Fibroblast of skin of left biceps (primary cell): Measurements from ENCODE around the gene RDX.
A peak's percentile ranks its signal among the peaks of the same experiment; 100 is the strongest.
"Not testable (repeated sequence)": the region's sequence is repeated elsewhere in the genome, so short reads cannot be mapped to it uniquely, and the experiment has no call there.

ENCODE experiments used
- DNase-seq, 2 experiments: peaks; one replicate each; pipeline ENCODE4 v3.0.0-alpha.2; 2013; ENCODE audit warnings: low read depth in 2 of 2

Gene RDX

DNA sequence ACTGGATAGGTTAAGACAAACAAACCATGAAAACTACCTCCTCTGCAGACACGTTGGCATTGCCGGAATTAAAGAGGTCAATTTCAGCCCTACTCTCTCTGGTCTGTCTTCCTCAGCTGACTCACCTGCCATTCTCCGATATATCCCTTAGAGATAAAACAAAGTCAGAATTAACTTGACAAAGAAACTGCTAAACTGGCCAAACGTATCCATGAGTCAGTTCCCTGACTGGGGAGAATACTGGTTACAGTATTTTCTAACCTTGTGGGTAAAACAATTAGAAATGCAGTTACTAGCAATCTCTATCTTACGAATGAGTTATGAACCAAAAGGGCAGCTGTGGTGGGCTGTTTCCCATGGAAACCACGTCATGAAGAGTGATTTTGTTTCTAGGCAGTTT, 96.2 kb downstream of the RDX start:
- DNase-seq: no peak

DNA sequence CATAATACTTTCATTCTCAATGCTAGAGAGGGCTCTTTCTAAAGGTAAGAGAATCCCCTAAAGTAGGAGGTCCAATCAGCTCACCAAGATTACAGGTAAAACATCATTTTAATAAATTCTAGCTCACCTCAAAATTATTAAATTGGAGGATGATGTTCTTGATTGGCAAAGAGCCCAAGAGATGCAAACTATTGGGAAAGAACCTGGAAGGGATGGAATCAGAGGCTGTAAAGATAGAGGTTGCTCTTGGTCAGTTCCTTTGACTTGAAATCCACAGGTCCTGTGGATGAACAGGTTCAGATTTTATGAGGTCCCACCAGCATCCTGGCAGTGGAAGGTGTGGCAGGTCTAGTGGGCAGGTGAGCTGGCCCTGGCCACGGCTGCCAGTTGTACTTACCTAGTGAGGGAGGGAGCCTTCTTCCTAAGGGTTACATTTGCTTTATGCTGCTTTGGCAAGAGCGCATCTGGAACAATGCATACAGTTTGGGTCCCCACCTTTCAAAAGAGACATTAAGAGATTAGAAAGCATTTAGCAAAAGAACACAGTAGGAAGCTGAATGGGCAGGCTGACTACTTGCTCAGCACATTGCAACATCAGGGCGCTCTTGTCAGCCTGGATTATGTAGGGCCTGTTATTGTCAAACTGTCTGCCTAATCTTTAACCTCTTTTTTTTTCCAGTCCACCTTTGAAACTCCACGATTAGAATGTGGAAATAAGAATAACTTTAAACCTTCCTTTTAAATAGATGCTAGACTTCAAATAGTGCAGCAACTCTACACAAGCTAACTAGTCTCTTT, 97.0 kb downstream of the RDX start:
- DNase-seq: no peak

DNA sequence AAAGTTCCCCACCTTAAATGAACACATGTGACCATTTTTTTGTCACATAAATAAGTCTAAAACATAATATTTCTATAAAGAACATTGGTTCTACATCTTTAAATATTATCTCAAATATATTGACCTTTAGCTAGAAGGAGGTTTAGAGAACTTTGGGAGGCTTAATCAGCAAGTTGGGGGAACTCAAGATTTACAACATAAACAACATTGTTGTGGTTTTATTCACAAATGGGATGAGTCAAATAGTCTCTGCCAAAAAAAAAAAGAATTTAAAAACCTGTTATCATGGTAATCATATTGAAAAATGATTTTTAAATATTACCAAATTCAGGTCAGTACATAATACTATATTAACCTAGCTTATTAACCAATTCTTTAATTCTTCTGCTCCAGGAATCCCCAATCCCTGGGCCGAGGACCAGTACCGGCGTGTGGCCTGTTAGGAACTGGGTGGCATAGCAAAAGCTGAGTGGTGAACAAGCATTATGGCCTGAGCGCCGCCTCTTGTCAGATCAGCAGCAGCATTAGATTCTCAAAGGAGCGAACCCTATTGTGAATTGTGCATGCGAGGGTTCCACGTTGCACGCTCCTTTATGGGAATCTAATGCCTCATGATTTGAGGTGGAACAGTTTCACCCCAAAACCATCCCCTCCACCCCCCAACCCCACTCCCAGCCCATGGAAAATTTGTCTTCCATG, 98.2 kb downstream of the RDX start:
- no peak for DNase-seq

DNA sequence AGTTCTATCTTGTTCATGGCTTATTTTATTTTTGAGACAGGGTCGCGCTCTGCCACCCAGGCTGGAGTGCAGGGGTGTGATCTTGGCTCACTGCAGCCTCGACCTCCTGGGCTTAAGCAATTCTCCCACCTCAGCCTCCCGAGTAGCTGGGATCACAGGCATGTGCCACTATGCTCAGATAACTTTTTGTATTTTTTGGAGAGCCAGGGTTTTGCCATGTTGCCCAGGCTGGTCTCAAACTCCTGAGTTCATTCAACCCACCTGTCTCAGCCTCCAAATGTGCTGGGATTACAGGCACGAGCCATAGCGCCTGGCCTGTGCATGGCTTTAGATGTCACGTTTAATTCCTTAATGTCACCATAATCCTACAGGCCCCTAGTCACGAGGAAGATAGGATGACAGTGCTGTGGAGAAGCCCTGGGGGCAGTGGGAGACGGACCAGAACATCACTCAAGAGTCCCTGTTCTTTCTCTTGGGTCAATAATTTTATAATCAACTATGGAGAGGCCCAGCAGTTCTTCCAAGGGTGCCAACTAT, 99.5 kb downstream of the RDX start:
- DNase-seq: no peak

DNA sequence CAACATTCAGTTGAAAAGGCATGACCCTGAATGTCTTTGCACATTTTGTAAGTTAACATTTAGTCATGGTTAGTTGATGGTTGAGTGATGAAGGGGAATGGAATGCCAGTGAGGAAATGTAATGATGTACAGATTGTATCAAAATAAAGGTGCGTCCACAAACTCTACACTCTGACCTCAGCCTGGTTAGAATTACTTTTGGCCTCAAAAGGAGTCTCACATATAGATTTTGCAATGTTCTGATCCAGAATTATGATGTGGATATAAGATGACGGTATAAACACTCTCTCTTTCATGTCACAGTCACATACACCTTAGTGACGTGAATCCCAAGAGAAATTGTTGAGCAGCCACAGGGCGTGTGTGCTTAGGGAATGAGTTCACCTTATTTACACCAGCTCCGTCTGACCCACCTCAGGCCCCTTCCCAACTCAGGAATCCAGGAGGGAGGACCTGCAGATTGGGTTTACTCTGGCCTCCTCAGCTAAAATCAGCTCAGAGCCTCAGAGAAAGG, 100.1 kb downstream of the RDX start:
- DNase-seq: peak; percentile 55 to 65

DNA sequence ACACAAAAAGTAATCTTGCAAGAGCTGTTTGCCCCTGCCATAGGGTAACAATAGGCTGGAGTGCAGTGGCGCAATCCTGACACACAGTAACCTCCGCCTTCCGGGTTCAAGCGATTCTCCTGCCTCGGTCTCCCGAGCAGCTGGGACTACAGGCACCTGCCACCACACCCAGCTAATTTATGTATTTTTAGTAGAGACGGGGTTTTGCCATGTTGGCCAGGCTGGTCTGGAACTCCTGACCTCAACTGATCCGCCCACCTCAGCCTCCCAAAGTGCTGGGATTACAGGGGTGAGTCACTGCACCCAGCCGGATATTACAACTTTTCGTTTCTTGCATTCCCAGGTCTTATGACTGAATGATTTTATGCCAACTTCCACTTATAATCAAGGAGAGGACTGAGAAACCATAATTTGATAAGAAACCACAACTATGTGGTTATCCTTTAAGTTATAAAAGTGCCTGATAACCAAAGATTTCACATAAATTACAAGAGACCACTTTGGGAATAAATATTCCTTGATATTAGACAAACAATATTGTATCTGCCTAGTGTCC, 102.1 kb downstream of the RDX start:
- not testable (repeated sequence) for DNase-seq

DNA sequence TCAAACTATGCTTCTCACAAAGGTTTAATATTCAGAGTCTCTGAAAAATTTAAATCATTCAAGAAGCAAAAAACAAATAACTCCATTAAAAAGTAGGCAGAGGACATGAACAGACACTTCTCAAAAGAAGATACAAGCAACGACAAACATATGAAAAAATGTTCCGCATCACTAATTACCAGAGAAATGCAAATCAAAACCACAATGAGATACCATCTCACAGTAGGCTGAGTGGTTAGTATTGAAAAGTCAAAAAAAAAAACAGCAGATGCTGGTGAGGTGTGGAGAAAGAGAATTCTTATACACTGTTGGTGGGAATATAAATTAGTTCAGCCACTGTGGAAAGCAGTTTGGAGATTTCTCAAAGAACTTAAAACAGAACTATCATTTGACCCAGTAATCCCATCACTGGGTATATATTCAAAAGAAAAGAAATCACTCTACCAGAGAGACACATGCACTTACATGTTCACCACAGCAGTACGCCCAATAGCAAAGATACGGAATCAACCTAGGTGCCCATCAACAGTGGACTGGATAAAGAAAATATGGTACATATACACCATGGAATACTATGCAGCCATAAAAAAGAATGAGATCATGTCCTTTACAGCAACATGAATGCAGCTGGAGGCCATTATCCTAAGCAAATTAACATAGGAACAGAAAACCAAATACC, 103.7 kb downstream of the RDX start:
- DNase-seq: not testable (repeated sequence)

DNA sequence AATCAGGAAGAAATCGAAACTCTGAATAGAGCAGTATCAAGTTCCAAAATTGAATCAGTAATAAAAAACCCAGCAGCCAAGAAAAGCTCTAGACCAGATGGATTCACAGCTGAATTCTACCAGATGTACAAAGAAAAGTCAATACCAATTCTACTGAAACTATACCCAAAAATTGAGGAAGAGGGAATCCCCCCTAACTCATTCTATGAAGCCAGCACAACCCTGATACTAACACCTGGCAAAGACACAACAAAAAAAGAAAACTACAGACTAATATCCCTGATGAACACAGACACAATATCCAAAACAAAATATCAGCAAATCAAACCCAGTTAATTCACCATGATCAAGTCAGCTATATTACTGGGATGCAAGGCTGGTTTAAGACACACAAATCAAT, 105.5 kb downstream of the RDX start:
- DNase-seq: no peak

DNA sequence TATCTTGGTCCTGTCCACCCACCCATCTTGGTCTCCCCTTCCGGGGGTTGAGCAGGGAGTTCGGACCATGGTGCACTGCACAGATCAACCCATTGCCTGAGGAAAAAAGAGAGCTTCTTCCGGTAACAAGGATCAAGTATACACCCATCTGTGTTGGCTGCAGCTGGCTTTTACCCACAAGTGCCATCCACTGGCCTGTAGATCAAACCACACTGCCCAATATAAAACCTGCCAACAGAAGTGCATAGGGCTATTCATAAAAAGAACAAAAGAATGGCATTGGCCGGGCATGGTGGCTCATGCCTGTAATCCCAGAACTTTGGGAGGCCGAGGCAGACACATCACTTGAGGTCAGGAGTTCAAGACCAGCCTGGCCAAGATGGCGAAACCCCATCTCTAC, 108.7 kb downstream of the RDX start:
- no peak for DNase-seq

DNA sequence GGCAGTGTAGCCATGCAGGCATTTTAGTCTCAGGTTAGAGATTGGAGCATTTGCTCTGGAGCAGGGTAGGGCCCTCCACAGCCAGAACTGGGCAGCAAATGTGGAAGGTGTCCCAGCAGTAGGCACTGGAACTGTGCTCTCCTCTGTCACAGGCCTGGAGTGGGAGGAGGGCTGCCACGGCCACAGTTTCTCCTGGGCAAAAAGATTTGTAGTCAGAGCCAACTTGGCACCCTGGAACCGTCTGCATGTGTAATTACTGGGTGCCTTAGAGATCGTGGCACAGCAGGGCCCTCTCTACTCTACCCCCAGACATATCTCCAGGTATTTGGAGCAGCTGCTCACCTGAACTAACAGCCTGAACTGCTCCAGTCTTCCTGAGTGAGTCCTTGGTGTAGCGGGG, 109.5 kb downstream of the RDX start:
- DNase-seq: no peak

DNA sequence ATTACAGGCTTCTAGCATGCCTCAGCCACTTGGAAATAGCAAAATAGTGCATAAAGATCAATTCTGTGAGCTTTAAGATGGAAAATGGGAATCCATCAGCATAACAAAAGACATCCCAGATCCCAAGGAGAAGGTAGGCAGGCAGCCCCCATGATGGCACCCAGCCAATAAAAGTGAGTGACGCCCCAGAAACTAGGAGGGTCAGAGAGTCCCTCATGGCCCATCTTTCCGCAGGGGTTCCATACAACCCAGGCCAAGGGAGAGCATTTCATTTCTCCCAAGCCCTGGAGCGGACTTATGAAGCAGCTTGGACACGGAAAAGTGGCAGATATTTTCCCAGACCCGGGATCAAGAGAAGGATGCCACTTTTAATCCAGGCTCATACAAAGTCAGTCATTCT, 110.0 kb downstream of the RDX start:
- DNase-seq: no peak

DNA sequence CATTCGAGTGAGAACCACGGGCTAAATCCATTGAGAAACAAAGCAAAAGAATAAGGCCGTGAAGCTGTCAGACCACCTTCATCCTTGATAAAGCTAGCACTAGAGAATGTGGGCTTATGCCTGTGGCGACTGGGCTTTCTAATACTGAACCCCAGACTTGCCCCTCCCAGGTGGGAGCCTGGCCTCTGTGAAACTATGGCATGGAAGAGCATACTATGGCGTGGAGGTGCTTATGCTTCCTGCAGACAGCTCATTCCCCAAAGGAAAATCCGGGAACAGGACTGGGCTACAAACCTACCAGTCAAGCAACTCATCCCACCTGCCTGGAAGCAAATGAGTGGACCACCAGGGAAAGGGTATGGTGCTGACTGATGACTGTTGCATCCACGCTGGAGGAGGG, 110.8 kb downstream of the RDX start:
- no peak for DNase-seq

DNA sequence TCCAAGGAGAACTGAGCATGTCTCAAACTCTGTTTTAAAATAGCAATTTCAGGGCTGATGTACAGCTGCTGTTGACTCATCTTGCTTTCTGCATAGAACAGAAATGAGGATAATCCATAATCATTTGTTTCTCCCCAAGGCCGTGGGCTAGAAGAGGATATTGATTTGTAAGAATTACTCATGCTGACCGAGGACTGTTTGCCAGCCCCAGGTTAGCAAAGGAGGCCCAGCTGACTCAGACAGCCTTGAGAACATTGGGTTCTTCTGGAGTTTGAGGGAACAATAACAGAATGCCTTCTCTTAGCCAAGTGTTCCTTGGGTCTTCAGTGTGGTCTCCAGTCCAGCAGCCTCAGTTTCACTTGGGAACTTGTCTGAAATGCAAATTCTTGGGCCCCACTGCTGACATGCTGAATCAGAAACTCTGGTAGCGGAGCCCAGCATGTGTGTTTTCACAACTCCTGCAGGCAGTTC, 111.3 kb downstream of the RDX start:
- DNase-seq: peak in 1 of 2 experiments; percentile 14

DNA sequence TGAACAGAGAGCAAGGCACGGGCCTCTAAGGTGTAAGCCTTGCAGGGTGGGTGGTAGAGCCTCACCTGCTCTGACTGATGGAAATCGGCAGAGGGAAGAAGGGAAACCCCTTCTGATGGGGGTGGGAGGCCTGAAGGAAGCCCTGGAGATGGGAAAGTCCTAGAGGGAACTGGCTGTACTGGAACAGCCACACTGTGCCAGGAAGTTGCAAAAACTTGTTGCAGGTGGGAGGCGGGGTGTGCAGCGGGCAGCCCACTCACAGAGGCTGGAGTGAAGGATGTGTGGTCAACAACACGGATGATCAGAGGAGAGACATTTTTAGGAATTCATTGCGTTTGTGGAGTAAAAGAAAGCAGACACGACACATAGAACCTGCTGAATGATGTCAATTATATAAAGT, 112.0 kb downstream of the RDX start:
- no peak for DNase-seq

DNA sequence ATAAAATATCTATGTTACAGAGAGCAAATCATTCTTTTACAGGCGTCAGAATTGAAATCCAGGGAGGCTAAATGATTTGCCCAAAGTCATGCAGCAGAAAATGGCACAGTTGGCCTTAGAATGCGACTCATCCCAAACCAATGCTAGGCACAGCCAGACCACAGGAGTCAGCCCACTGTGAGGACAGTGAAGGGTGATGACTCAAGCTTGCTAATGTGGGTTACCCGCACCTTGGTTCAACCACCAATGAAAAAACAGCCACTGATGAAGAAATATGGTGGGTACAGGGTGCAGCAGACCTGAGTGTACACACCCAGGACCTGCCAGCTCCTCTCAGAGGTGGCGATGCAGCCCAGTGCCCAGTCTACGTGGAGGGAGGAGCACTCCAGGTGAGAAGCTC, 113.5 kb downstream of the RDX start:
- no peak for DNase-seq

DNA sequence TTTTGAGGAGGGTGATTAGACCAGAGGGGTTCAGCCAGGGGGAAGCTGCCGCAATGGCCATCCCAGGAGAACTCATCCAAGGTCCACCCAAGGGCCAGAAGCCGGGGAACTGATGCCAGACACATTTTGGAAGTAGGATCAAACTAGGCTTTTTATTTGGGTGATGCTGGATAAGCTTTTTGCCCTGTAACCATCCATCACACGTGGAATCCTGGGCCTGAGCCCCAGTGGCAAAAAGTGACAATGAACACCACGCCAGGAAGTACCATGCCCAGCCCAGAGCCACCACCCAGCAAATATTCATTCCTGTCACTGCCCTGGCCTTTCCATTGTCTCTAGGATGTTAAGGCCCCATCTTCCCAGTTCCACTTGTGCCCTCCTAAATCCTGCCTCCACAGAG, 117.3 kb downstream of the RDX start:
- DNase-seq: no peak

DNA sequence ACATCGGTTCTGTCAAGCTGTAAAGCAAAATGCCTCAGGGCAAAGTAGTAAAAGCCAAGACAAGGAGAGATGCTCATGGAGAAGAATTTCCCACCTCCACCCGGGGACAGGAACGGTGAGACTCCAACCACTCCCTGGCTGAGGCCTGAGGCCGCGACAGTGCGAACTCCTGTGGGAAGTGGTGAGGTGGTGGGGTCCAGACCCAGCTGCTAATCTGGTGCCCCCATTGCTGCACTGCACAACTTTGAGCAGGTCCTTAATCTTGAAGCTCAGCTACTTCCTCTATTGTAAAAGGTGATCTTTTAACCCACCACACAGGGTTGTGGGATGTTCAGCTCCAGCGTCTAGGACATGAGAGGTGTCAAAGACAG, 119.3 kb downstream of the RDX start:
- DNase-seq: no peak

DNA sequence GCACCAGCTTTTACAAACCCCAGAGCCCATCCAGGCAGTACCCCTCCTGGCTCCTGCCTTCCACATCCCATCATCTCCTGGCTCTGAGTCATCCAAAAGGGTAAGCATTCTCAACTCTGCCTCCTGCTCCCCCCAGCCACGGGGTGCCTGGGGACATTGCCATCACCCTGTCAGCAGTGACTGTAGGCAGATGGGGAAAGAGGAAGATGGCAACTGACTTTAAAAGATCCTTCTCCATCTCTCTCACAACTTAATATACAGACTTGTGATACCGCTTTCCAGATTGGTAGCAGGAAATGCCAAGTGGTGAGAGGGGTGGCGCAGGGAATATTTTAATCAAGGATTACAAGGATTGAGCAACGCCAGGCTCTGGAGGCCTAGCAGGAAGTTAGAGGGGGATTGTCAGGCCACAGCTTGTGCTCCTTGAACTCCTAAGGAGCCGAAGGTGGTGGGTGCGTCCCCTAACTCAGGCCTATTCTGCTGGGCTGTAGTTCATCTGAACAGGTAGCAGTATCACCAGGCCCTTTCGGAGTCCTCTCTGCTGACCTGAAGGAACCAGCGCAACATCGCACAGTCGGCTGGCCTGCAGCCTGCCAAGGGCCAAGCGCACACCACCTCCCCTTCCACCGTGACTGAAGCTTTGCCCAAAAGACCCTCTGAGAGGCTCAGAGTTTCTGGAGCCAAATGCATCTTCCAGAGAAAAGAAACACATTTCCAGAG, 119.9 kb downstream of the RDX start:
- DNase-seq: no peak

DNA sequence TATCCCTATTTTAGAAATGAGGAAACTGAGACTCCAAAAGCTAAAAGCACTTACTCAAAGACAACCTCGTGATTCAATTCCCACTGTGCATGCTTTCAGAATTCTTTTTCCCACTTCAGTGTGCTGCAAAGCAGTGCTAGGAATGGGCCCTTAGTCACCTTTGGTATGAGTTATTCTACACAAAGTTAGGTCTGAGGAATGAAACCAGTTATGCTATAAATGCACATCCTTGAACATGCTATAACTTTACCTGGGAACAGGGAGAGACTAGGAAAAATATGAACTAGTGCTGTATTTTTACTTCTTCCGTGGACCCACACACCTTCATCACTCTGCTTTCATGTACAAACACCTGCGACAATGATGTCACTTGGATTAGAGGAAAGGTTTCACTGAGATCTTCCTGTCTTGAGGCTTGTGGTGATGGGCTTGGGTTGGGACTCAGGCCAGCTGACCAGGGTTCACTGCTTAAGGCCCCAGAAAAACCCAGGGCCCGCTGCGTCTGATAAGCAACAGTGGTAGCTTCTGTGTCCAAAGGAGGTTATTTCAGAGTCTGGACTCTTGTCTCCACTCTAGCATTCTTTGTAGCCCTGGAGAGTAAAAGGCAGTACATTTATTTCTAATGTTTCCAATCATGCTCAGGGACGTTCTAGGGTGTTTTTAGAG, 121.6 kb downstream of the RDX start:
- DNase-seq: no peak

DNA sequence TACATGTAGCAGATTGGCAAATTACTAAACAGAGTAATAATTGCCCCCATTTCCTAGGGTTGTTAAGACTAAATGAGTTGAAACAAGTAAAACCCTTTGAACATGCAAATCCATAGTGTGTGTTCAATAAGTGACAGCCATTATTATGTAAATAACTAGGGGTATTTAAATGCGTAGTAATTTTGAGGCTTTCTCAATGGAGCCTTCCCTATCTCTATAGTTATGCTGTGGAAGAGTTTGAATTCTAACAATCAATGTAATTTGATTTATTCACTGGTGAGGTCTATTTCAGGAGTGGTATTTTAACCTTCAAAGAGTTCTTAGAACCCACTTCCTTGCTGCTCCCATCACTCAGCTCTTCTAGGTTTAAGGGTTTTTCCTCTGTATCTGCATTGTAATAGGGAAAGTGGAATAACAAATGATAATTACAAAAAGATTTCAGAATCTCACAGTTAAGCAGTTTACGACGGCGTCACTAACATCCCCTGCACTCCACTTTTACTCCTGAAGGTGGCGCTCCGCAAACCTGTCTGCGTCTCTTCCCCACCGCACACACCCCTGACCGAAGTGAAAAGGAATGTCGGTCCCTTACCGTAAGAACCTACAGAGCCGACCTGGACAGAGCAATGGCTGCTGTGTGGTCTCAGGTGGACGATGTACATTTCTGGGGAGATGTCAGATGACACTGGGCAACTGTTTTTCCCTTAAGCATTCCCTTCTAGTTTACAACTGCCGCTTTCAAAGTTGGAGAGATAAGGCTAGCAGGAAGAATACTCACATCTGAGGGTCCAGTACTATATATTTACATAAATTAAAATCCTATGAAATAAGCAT, 122.4 kb downstream of the RDX start:
- peak in 1 of 2 experiments; percentile 20 for DNase-seq
